Measurements from ENCODE around the gene SWAP70. TPM values are rescaled to one million over a fixed set of nuclear protein-coding genes. Genes with fewer than 3 reads are reported as not detected.

SWAP70 gene
- total RNA-seq, 2 donors from 2014 or later: 18.8 to 22.1 TPM

GRCh38 chr11:9681583-9682372 lies 17.9 kb downstream of the SWAP70 start:
- Histone ChIP-seq H3K4me1 (no peaks in the 10 kb centered on the region), H3K9me3 (no peaks in the 10 kb centered on the region), H3K27ac (peak overlapping the region in 1 of 4 donors; percentile 32), H3K4me3 (no peak overlapping the region), H3K36me3 (replicated peaks in 1 of 2; ENCODE audit: insufficient read depth in 1 of 2, low read depth in 2 of 2) (no peaks in the 10 kb centered on the region), H3K27me3 (no peaks in the 10 kb centered on the region)
- DNase-seq: no peak
- WGBS, 2 donors: 79 to 84% methylated on average over 2 of the region's 2 CpGs
- intact Hi-C loops (cut with DNase I): no loop called here
- TF ChIP-seq POLR2A (IDR thresholded peaks at IDR 0.05): no peak
- no peak for ATAC-seq

GRCh38 chr11:9687711-9688477 lies 24.0 kb downstream of the SWAP70 start:
- intact Hi-C loops (cut with DNase I): no loop called here
- H3K4me3 ChIP-seq: no peak overlapping the region
- H3K27ac ChIP-seq: peak overlapping the region in 3 of 4 donors; percentile 17 to 62 (median 61)
- 73 to 75% methylated on average over 2 of the region's 2 CpGs for WGBS, 2 donors
- no peak for ATAC-seq
- peak in 2 of 4 donors; percentile 28 to 49 for DNase-seq
- TF ChIP-seq CTCF (IDR thresholded peaks at IDR 0.05) (no peak), POLR2A (IDR thresholded peaks at IDR 0.05) (no peak)
- no peaks in the 10 kb centered on the region for H3K9me3 ChIP-seq
- H3K4me1 ChIP-seq: peaks cover 13% of the 10 kb centered on the region
- no peaks in the 10 kb centered on the region for H3K36me3 ChIP-seq (replicated peaks in 1 of 2; ENCODE audit: insufficient read depth in 1 of 2, low read depth in 2 of 2)
- no peaks in the 10 kb centered on the region for H3K27me3 ChIP-seq

- DNase-seq (peak in 1 of 4 donors; percentile 27), ATAC-seq (peak; percentile 33)
- TF ChIP-seq CTCF (IDR thresholded peaks at IDR 0.05) (no peak), POLR2A (IDR thresholded peaks at IDR 0.05) (no peak)
- whole genome bisulfite sequencing, 2 donors: 54 to 64% methylated on average over 7 of the region's 7 CpGs
- Histone ChIP-seq H3K9me3 (no peaks in the 10 kb centered on the region), H3K27ac (peak overlapping the region in 3 of 4 donors; percentile 18 to 62 (median 61)), H3K4me1 (peaks cover 13% of the 10 kb centered on the region), H3K36me3 (replicated peaks in 1 of 2; ENCODE audit: insufficient read depth in 1 of 2, low read depth in 2 of 2) (no peaks in the 10 kb centered on the region), H3K27me3 (no peaks in the 10 kb centered on the region), H3K4me3 (no peak overlapping the region)
- intact Hi-C loops (cut with DNase I): no loop called here
Observed at GRCh38 chr11:9688716-9689511, 25.0 kb downstream of the SWAP70 start.

GRCh38 chr11:9689721-9690120 lies 25.8 kb downstream of the SWAP70 start:
- H3K9me3 ChIP-seq: no peaks in the 10 kb centered on the region
- H3K4me1 ChIP-seq: peaks cover 13% of the 10 kb centered on the region
- H3K4me3 ChIP-seq: no peak overlapping the region
- DNase-seq (no peak), ATAC-seq (no peak)
- H3K27ac ChIP-seq: peak overlapping the region in 3 of 4 donors; percentile 18 to 62 (median 61)
- no peaks in the 10 kb centered on the region for H3K36me3 ChIP-seq (replicated peaks in 1 of 2; ENCODE audit: insufficient read depth in 1 of 2, low read depth in 2 of 2)
- intact Hi-C loops (cut with DNase I): no loop called here
- WGBS, 2 donors: 75 to 87% methylated on average over 5 of the region's 5 CpGs
- H3K27me3 ChIP-seq: no peaks in the 10 kb centered on the region
- TF ChIP-seq POLR2A (IDR thresholded peaks at IDR 0.05) (no peak), CTCF (IDR thresholded peaks at IDR 0.05) (no peak)

- intact Hi-C loops (cut with DNase I): no loop called here
- no peak for ATAC-seq
- no peaks in the 10 kb centered on the region for H3K27me3 ChIP-seq
- TF ChIP-seq POLR2A (IDR thresholded peaks at IDR 0.05) (no peak), CTCF (IDR thresholded peaks at IDR 0.05) (no peak)
- no peaks in the 10 kb centered on the region for H3K9me3 ChIP-seq
- peaks cover 0 to 7% of the 10 kb centered on the region in 2 donors for H3K36me3 ChIP-seq (replicated peaks in 1 of 2; ENCODE audit: insufficient read depth in 1 of 2, low read depth in 2 of 2)
- H3K4me3 ChIP-seq: no peak overlapping the region
- no peak for DNase-seq
- H3K4me1 ChIP-seq: peaks cover 13% of the 10 kb centered on the region
- H3K27ac ChIP-seq: peak overlapping the region in 1 of 4 donors; percentile 72
Observed at GRCh38 chr11:9691865-9692264, 28.0 kb downstream of the SWAP70 start.
